GM12892 (cell line): ENCODE measurements around the gene VPS16.

ENCODE experiments used
- POLR2A ChIP-seq: IDR thresholded peaks from 2 replicates; pipeline ENCODE4 v1.6.1; 2011; ENCODE audit warnings: low read depth, low read length, control low read depth
- POLR2AphosphoS5 ChIP-seq: IDR thresholded peaks from 2 replicates; pipeline ENCODE4 v1.6.1; 2011; ENCODE audit warnings: low read depth, low read length, control low read depth
- TAF1 ChIP-seq: IDR thresholded peaks from 2 replicates; pipeline ENCODE4 v1.6.1; 2011; ENCODE audit warnings: low read depth, mild to moderate bottlenecking, control low read depth, low read length, borderline replicate concordance

- TF ChIP-seq TAF1 (no peak), POLR2AphosphoS5 (no peak), POLR2A (no peak)
Observed at GRCh38 chr20:2879146-2879545, 38.6 kb downstream of the VPS16 start.
